Measurements from ENCODE around the gene KANSL1. TPM values are rescaled to one million over a fixed set of nuclear protein-coding genes. Genes with fewer than 3 reads are reported as not detected.
A peak's percentile ranks its signal among the peaks of the same experiment; 100 is the strongest.
"Not testable (repeated sequence)": the region's sequence is repeated elsewhere in the genome, so short reads cannot be mapped to it uniquely, and the experiment has no call there.

Gene KANSL1
- total RNA-seq, 2 donors from 2014 or later, result 83.6 to 170 TPM

- Mint-ChIP-seq H3K9me3 (no peaks in the 10 kb centered on the region), H3K36me3 (ENCODE audit: low read depth) (peaks cover 22% of the 10 kb centered on the region), H3K27me3 (no peaks in the 10 kb centered on the region), H3K27ac (peak overlapping the region; percentile 33), H3K4me1 (peaks cover 37% of the 10 kb centered on the region), H3K4me3 (peak overlapping the region; percentile 94)
- ATAC-seq (replicated peaks), result no peak
These were observed 2.9 kb upstream of the KANSL1 start for GRCh38 chr17:46195939-46196716.

- H3K9me3 Mint-ChIP-seq, result no peaks in the 10 kb centered on the region
- no peak for ATAC-seq (replicated peaks)
- no peaks in the 10 kb centered on the region for H3K27me3 Mint-ChIP-seq
- peak overlapping the region; percentile 94 for H3K4me3 Mint-ChIP-seq
- H3K36me3 Mint-ChIP-seq (ENCODE audit: low read depth), result peaks cover 25% of the 10 kb centered on the region
- H3K27ac Mint-ChIP-seq, result peak overlapping the region; percentile 67
- H3K4me1 Mint-ChIP-seq, result peaks cover 38% of the 10 kb centered on the region
These were observed 2.1 kb upstream of the KANSL1 start for GRCh38 chr17:46195217-46195855.

GRCh38 chr17:46194393-46195216 lies 1.4 kb upstream of the KANSL1 start:
- H3K4me3 Mint-ChIP-seq, result peak overlapping the region; percentile 94
- peak; percentile 55 for ATAC-seq (replicated peaks)
- H3K4me1 Mint-ChIP-seq, result peaks cover 44% of the 10 kb centered on the region
- H3K27me3 Mint-ChIP-seq, result no peaks in the 10 kb centered on the region
- peak overlapping the region; percentile 67 for H3K27ac Mint-ChIP-seq
- H3K9me3 Mint-ChIP-seq, result no peaks in the 10 kb centered on the region
- peaks cover 32% of the 10 kb centered on the region for H3K36me3 Mint-ChIP-seq (ENCODE audit: low read depth)

GRCh38 chr17:46193626-46194392 lies 580 bp upstream of the KANSL1 start:
- Mint-ChIP-seq H3K36me3 (ENCODE audit: low read depth) (peaks cover 32% of the 10 kb centered on the region), H3K4me3 (peak overlapping the region; percentile 94), H3K27ac (peak overlapping the region; percentile 67), H3K27me3 (no peaks in the 10 kb centered on the region), H3K4me1 (peaks cover 44% of the 10 kb centered on the region), H3K9me3 (no peaks in the 10 kb centered on the region)
- ATAC-seq (replicated peaks), result peak; percentile 81

DNA sequence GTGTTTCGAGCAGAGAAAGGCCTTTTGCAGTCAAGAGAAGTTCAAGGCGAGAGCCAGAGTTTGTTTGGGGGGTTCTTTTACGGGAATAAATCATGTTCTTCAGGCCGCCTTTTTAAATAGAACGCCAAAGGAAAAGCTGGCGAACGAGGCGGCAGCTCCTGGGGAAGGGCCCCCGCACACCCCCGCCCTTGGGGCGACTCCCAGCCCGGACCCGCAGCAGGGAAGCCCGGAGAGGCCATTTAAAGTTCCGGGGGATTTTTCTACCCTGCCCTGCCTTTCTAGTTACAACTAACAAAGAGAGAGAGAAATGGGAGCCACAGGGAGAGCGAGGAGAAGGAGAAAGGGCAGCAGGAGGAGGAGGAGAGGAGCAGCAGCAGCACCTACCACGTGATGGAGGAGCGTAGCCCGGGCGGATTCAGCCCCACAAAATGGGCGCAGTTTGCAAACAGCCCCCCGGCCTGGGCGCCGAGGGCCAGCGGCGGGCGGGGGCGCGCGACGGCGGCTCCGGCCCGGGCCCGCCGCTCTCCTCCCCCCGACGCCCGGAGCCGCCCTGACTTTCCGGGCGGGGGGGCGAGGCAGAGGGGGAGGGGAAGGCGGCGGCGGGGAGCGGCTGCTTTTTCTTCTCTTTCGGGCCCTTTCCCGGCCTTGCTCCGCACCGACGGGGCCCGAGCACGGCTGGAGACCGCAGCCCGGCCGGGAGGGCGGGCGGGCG lies 634 bp downstream of the KANSL1 start:
- peak; percentile 13 for ATAC-seq (replicated peaks)
- H3K9me3 Mint-ChIP-seq, result no peaks in the 10 kb centered on the region
- no peaks in the 10 kb centered on the region for H3K27me3 Mint-ChIP-seq
- H3K4me1 Mint-ChIP-seq, result peaks cover 49% of the 10 kb centered on the region
- peak overlapping the region; percentile 94 for H3K4me3 Mint-ChIP-seq
- H3K36me3 Mint-ChIP-seq (ENCODE audit: low read depth), result peaks cover 32% of the 10 kb centered on the region
- peak overlapping the region; percentile 88 for H3K27ac Mint-ChIP-seq

- H3K9me3 Mint-ChIP-seq, result no peaks in the 10 kb centered on the region
- no peak for ATAC-seq (replicated peaks)
- peak overlapping the region; percentile 88 for H3K27ac Mint-ChIP-seq
- H3K4me1 Mint-ChIP-seq, result peaks cover 45% of the 10 kb centered on the region
- H3K36me3 Mint-ChIP-seq (ENCODE audit: low read depth), result peaks cover 32% of the 10 kb centered on the region
- no peaks in the 10 kb centered on the region for H3K27me3 Mint-ChIP-seq
- H3K4me3 Mint-ChIP-seq, result peak overlapping the region; percentile 94
These were observed 1.1 kb downstream of the KANSL1 start for GRCh38 chr17:46192189-46192438.

- no peaks in the 10 kb centered on the region for H3K27me3 Mint-ChIP-seq
- ATAC-seq (replicated peaks), result no peak
- H3K4me1 Mint-ChIP-seq, result peaks cover 41% of the 10 kb centered on the region
- H3K4me3 Mint-ChIP-seq, result peak overlapping the region; percentile 94
- peak overlapping the region; percentile 88 for H3K27ac Mint-ChIP-seq
- peaks cover 32% of the 10 kb centered on the region for H3K36me3 Mint-ChIP-seq (ENCODE audit: low read depth)
- no peaks in the 10 kb centered on the region for H3K9me3 Mint-ChIP-seq
These were observed 1.7 kb downstream of the KANSL1 start for GRCh38 chr17:46191322-46192188.

DNA sequence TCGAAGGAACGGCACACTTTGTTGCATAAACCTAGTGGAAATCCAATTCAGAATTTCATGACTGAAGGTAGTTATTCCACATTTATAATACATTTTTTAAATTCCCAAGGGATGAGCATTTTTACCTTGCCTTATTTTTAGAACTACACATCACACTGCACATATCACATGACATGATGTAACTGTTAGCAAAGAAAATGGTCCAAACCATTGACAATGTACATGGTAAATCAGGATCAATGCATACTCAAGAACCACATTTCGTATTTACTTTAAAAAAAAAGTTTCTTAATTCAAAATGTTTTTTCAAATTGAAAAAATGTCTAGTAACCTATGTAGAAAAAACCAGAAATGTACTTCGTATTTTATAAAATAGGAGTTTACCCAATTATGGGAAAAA lies 2.5 kb downstream of the KANSL1 start:
- H3K36me3 Mint-ChIP-seq (ENCODE audit: low read depth), result peaks cover 36% of the 10 kb centered on the region
- no peaks in the 10 kb centered on the region for H3K27me3 Mint-ChIP-seq
- H3K9me3 Mint-ChIP-seq, result no peaks in the 10 kb centered on the region
- peak overlapping the region; percentile 83 for H3K27ac Mint-ChIP-seq
- ATAC-seq (replicated peaks), result no peak
- peak overlapping the region; percentile 94 for H3K4me3 Mint-ChIP-seq
- peaks cover 42% of the 10 kb centered on the region for H3K4me1 Mint-ChIP-seq

- Mint-ChIP-seq H3K36me3 (ENCODE audit: low read depth) (peaks cover 34% of the 10 kb centered on the region), H3K4me3 (peak overlapping the region; percentile 17), H3K27ac (peak overlapping the region; percentile 32), H3K4me1 (peaks cover 69% of the 10 kb centered on the region)
- not testable (repeated sequence) for H3K9me3 Mint-ChIP-seq, H3K27me3 Mint-ChIP-seq
- ATAC-seq (replicated peaks), result peak; percentile 55
These were observed 6.4 kb downstream of the KANSL1 start for GRCh38 chr17:46186827-46187235.

DNA sequence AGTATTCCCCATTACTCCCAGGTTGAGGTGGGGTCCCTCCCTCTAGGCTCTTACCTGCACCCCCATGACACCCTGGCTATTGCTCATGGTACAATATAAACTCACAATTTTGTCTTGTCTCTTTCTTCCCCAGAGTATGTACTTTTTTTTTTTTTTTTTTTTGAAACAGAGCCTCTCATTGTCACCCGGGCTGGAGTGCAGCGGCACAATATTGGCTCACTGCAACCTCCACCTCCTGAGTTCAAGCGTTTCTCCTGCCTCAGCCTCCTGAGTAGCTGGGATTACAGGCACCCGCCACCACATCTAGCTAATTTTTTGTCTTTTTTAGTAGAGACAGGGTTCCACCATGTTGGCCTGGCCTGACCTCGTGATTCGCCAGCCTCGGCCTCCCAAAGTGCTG lies 8.5 kb downstream of the KANSL1 start:
- Mint-ChIP-seq H3K9me3 (no peaks in the 10 kb centered on the region), H3K4me3 (peak overlapping the region; percentile 6), H3K27me3 (no peaks in the 10 kb centered on the region), H3K4me1 (peaks cover 62% of the 10 kb centered on the region), H3K36me3 (ENCODE audit: low read depth) (peaks cover 25% of the 10 kb centered on the region), H3K27ac (no peak overlapping the region)
- no peak for ATAC-seq (replicated peaks)

DNA sequence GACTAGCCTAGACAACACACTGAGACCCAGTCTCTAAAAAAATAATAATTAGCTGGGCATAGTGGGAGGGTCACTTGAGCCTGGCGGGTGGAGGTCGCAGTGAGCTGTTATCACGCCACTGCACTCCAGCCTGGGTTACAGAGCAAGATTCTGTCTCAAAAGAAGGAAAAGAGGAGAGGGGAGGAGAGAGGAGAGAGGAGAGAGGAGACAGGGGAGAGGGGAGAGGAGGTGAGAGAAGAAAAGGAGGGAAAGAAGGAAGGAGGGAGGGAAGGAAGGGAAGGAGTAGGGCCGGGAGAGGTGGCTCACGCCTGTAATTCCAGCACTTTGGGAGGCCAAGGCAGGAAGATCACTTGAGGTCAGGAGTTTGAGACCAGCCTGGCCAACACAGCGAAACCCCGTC lies 9.8 kb downstream of the KANSL1 start:
- Mint-ChIP-seq H3K36me3 (ENCODE audit: low read depth) (peaks cover 33% of the 10 kb centered on the region), H3K4me1 (peaks cover 67% of the 10 kb centered on the region), H3K27ac (peak overlapping the region; percentile 5), H3K4me3 (peak overlapping the region; percentile 27)
- not testable (repeated sequence) for H3K27me3 Mint-ChIP-seq; H3K9me3 Mint-ChIP-seq; ATAC-seq (replicated peaks)

DNA sequence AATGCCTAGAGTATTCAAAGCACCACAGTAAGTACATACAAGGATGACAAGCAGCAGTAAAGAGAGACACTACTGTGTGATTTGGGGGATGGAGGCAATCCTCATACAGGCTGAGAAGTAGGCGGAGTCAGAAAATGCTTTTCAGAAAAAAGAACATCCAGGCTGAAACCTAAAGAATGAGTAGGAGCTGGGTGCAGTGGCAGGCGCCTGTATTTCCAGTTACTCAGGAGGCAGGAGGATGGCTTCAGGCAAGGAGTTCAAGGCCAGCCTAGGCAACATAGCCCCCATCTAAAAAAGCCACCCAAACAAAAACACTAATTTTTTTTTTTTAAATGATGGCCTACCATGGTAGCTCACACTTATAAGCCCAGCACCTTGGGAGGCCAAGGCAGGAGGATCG lies 10.3 kb downstream of the KANSL1 start:
- Mint-ChIP-seq H3K27me3 (no peaks in the 10 kb centered on the region), H3K4me3 (peak overlapping the region; percentile 27), H3K36me3 (ENCODE audit: low read depth) (peaks cover 33% of the 10 kb centered on the region), H3K4me1 (peaks cover 67% of the 10 kb centered on the region), H3K27ac (peak overlapping the region; percentile 5), H3K9me3 (no peaks in the 10 kb centered on the region)
- ATAC-seq (replicated peaks), result peak; percentile 39

- peaks cover 69% of the 10 kb centered on the region for H3K4me1 Mint-ChIP-seq
- ATAC-seq (replicated peaks), result peak; percentile 35
- H3K27ac Mint-ChIP-seq, result peak overlapping the region; percentile 5
- peaks cover 33% of the 10 kb centered on the region for H3K36me3 Mint-ChIP-seq (ENCODE audit: low read depth)
- H3K27me3 Mint-ChIP-seq, result no peaks in the 10 kb centered on the region
- peak overlapping the region; percentile 37 for H3K4me3 Mint-ChIP-seq
- no peaks in the 10 kb centered on the region for H3K9me3 Mint-ChIP-seq
These were observed 11.3 kb downstream of the KANSL1 start for GRCh38 chr17:46181940-46182339.
